Fibroblast of gingiva (primary cell): ENCODE data around the gene LMTK2.
A peak's percentile ranks its signal among the peaks of the same experiment; 100 is the strongest.

ENCODE experiments used
- DNase-seq: peaks from one replicate; pipeline ENCODE4 v3.0.0-alpha.2; 2011; ENCODE audit warnings: low read depth

The LMTK2 gene

GRCh38 chr7:98234429-98235147 is 127.9 kb downstream of the LMTK2 start:
- peak; percentile 23 for DNase-seq

DNA sequence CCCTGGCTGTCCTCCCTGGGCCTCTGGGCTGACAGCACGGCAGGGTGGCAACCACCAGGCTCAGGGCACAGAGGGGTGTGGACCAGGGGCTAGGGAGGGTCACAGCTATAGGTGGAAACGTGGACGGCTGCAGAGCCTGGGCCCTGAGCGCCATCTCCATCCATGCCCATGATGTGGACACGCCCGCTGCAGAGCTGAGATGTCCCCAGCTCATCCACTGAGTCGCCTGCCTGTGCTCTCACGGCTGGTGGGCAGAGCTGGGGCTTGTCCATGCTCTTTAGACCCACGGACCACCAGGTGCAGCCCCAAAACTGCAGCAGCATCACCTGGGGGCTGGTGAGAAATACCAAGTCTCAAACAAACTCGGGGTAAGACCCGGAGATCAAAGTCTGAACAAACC is 129.2 kb downstream of the LMTK2 start:
- DNase-seq, result no peak

DNA sequence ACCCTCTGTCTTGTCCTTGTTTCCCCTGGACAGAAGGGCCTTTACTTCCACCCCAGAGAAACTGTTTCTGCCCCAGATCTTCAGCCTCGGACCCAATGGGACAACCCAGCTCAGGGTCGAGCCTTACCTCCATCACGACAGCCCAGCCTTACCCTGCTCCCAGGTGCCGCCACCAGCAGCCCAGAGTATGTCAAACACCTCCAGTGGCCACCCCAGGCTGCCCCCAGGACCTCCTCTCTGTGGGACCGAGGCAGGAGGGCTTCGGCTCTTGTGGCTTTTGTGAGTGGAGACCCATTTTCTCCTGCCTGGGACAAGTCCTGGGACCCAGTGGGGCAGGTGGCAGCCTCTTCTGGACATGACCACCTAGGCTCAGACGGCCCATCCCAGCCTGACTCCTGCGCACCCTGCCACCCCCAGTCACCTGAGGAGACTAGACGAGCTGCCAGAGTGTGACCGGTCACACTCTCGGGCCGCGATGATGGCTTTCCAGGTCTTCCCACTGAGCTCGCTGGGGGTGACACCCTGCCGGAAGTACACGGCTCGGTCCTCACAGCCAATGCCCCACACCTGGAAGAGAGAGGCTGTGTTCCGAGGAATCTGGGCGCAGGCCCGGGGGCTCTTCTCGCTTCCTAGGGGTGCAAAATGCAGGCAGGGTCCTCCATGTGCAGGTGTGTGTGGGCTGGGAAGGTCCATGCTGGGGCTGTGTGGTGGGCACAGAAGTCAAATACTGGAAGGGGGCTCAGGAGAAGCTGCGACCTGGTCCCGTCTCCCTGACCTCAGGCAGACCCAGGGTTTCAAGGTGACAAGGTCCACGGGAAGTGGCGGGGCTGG is 129.9 kb downstream of the LMTK2 start:
- DNase-seq, result no peak

GRCh38 chr7:98238076-98238475 is 131.4 kb downstream of the LMTK2 start:
- no peak for DNase-seq

- DNase-seq, result no peak
These were observed 132.3 kb downstream of the LMTK2 start for GRCh38 chr7:98238976-98239375.

DNA sequence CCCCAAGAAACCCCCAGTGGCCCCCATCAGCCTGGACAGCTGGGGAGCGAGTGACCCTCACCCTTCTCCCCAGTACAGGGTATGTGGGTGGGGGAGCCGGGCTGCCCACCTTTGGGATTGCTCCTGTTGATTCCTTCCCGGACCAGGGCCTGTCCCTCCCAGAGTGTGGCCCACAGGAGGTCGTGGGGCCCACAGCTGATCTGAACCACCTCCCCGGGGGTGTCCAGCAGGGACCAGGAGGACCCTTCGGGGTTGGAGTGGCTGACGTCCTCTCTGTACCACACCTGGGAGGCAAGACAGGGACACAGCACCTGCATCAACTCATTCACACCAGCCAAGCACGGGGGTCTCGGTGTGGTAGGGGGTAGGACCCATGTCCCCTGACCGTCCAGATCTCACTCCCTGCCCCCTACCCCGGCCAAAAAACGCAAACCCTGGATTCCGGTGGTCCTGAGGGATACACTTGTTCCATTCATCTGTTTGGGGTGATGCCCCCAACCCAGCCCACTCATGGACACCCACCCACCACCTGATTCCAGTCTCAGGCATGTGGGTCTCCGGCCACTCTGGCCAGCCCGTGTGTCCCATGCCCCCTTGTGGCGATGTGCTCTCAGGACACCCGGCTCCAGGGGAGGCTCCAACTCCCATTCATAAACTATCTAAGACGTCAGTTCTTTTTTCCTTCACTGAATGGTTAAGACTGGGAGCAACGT is 134.5 kb downstream of the LMTK2 start:
- no peak for DNase-seq

DNA sequence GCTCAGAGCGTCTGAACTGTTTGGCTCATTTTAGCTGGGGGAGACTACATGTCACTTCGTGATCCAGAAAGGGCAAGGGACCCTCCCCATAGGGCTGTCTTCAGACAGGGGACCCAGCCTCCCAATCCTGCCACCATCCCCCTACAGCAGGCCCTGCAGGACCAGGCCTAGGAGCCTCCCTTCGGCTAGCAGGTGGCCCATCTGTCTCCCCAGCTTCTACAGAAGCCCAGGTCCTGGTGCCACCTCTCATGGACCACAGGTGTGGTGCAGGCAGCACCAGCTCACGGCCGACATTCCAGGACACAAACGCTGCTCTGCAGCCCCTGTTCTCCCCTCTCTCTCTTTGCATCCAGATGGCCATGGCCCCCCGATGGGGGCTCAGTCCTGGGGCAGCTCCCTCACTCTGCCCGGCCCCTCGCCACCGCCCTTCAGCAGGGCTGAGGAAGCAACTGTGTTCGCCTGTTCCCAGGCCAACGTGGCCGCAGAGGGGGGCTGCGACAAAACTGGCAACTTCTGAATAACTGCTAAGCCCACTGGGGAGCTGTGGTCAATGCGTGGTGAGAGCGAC is 135.1 kb downstream of the LMTK2 start:
- no peak for DNase-seq

GRCh38 chr7:98242342-98242741 is 135.7 kb downstream of the LMTK2 start:
- DNase-seq, result no peak

DNA sequence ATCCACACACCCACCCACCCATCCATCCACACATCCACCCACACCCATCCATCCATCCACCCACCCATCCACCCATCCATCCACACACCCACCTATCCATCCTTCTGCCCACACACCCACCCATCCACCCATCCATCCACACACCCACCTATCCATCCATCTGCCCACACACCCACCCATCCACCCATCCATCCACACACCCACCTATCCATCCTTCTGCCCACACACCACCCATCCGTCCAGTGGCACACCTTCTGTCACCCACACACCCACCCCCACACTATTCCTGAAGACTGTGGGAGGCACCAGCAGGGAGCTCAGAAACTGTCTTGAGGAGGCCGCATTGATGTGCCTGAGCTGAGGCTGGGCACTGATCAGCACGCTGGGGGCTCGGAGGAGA is 136.3 kb downstream of the LMTK2 start:
- DNase-seq, result no peak

GRCh38 chr7:98244871-98245270 is 138.2 kb downstream of the LMTK2 start:
- DNase-seq, result no peak

DNA sequence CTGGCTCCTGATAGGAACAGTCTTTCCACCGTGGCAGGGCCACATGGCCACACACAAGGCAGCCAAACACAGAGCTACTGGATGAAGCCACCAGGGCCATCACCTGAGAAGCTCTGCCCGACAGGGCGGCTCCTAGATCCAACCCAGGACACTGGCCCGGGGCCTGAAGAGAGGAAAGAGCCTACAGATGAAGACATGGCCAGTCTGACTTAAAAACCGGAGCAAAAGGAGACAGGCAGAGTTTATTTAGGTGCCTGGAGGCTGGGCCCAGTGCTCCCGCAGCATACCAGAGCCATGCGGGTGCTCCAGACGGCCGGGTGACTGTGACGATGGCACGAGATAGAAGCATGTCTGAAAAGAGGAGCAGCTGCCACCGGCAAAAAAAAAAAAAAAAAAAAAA is 141.5 kb downstream of the LMTK2 start:
- DNase-seq, result no peak

- no peak for DNase-seq
These were observed 142.4 kb downstream of the LMTK2 start for GRCh38 chr7:98249106-98249505.

DNA sequence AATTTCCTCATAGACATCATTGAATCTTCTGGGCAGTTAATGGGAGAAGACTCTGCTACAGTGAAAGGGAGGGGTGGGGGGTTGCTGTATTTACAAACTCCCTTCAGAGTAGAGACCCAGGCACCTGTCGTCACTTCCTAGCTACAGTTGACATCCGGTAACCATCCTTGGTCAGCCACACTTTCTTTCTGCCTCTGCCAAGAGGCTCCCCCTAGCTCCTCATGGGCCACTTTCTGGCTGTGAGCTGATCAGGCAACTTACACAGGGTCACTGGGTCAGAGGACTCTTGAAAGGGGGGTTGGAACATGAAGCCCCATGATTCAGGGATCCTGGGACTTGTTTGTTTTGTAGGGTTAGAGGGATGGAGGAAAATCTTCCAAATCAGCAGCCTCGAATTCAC is 144.1 kb downstream of the LMTK2 start:
- no peak for DNase-seq

GRCh38 chr7:98251231-98251600 is 144.6 kb downstream of the LMTK2 start:
- no peak for DNase-seq

- peak; percentile 92 for DNase-seq
These were observed 145.2 kb downstream of the LMTK2 start, which contains the start of gene TECPR1 for GRCh38 chr7:98251601-98252424. Gene TECPR1, minus strand, starts transcription at chr7:98252232. Its CDS starts 6,086 bp downstream, at chr7:98246146.

DNA sequence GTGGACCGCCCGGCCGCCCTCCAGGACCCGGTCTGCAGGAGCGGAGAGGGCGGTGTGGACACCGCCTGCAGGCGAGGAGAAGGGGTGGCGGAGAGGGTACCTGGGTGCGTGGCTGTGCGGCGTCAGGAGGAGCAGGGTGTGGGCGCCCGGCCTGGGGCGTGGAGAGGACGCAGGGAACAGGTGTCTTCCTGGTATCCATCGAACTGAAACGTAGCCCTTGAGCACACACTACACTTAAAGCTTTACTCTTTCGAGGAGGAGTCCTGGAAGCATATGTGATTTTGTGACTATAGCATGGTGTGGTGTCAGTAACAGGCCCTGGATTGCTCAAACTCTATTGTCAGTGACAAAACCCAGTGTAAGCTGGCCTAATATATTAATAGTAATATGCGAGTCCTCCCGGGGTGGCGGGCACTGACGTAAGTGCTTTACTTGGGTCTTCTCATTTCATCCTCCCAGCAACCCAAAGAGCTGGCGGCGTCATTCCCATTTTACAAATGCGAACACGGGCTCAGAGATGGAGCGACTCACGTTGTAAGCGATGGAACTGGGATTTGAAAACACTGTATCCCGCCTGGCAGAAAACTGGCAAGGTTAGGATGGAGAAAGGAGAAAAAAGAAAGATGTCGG is 145.9 kb downstream of the LMTK2 start:
- peak; percentile 14 for DNase-seq

DNA sequence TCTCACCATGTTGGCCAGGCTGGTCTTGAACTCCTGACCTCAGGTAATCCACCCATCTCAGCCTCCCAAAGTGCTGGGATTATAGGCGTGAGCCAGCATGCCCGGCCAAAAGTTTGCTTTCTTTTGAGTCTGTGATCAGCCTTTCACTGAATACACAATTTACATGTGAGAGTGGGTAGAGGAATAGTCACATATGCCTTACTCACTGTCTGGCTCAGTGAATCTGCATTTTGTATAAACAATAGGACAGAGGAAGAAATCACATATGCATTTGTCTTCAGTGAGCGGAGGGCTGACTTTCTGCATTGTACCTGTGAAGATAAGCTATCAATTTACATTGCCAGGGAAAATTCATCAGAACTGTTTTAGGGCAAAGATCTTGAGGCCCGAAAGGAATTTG is 147.9 kb downstream of the LMTK2 start:
- DNase-seq, result no peak

DNA sequence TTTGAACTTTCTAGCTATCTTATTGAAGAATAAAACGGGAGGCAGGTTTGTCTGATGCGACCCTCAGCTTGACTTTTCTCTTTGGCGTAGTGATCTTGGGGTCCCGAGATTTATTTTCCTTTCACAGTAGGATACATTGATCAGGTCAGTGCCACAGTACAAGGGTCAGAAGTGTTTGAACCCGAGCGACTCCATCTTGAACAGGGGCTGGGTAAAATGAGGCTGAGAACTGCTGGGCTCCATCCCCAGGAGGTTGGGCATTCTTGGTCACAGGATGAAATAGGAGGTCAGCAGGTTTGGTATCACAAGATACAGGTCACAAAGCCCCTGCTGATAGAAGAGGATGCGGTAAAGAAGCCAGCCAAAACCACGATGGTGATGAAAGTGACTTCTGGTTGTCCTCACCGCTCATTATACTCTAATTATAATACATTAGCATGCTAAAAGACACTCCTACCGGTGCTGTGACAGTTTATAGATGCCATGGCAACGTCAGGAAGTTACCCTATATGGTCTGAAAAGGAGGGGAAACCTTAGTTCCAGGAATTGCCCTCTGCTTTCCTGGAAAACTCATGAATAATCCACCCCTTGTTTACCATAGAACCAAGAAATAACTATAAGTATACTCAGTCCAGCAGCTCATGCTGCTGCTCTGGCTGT is 148.4 kb downstream of the LMTK2 start:
- DNase-seq, result no peak

DNA sequence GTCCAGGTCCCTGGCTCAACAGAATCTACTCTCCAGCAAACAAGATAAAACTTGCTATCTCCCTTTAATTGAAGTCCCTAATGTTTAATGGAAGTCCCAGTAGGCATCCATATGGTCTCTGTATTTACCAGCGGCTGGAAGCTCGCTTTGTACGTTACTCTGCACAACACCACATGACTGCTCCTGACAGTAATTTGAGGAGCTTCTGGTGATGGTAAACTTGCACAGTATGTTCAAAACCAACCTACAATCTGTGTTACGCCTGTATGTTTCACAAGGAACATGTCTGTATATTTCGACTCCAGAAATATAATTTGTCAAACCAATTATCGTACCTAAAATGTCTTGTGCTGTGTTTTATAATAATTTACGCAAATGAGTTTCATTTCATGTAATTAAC is 149.8 kb downstream of the LMTK2 start:
- DNase-seq, result no peak

- no peak for DNase-seq
These were observed 151.0 kb downstream of the LMTK2 start for GRCh38 chr7:98257701-98258100.
